IMR-90 (cell line): Measurements from ENCODE around the gene MTURN. TPM values are rescaled to one million over a fixed set of nuclear protein-coding genes. Genes with fewer than 3 reads are reported as not detected.
"Not testable (repeated sequence)": the region's sequence is repeated elsewhere in the genome, so short reads cannot be mapped to it uniquely, and the experiment has no call there.

Source experiments
- ATAC-seq: fragments of 200-7000 bp; cut with Tn5 transposase; 2 replicates; pipeline ENCODE4 v1.9.1; 2020; ENCODE audit warnings: low read depth, mild to moderate bottlenecking, moderate library complexity
- BruUV-seq: library from RNA; stranded (reverse); fragments of 400-500 nt; replicated peaks from 2 replicates; lab custom pipeline; 2021; lab: Mats Ljungman, UMichigan
- CTCF ChIA-PET: fragments of 300-600 bp; formaldehyde crosslinking; extraction: SDS; loops from one replicate; lab custom pipeline; 2021; ENCODE audit warnings: antibody characterized with exemption; lab: Yijun Ruan, JAX
- POLR2A ChIA-PET: fragments of 300-600 bp; sonication (Branson Sonifier 250); formaldehyde crosslinking; loops from one replicate; lab custom pipeline; 2022; ENCODE audit warnings: antibody characterized with exemption; ENCODE audit not compliant: unreplicated experiment; lab: Charles Lee
- DNase-seq: peaks from one replicate; pipeline ENCODE4 v3.0.0; 2013
- H2AFZ ChIP-seq: replicated peaks from 2 replicates; pipeline ENCODE3; 2013; ENCODE audit warnings: low read length, mild to moderate bottlenecking; ENCODE audit not compliant: poor library complexity
- H2AK5ac ChIP-seq: 2 replicates; pipeline ENCODE4 v1.6.1; 2013; ENCODE audit warnings: low read depth, low read length, inconsistent platforms
- H2AK9ac ChIP-seq: replicated peaks from 2 replicates; pipeline ENCODE3; 2013; ENCODE audit warnings: mild to moderate bottlenecking, low read depth, low read length, moderate library complexity; ENCODE audit not compliant: poor library complexity
- H2BK120ac ChIP-seq: 2 replicates; pipeline ENCODE4 v1.6.1; 2013; ENCODE audit warnings: low read depth, low read length, inconsistent platforms
- H2BK15ac ChIP-seq: 3 replicates; pipeline ENCODE4 v1.6.1; 2013; ENCODE audit warnings: low read depth, low read length, inconsistent platforms
- H2BK20ac ChIP-seq: 2 replicates; pipeline ENCODE4 v1.6.1; 2013; ENCODE audit warnings: low read depth, mild to moderate bottlenecking, inconsistent platforms, low read length, moderate library complexity
- H2BK5ac ChIP-seq: 2 replicates; pipeline ENCODE4 v1.6.1; 2013; ENCODE audit warnings: mild to moderate bottlenecking, low read depth, low read length, inconsistent platforms; ENCODE audit not compliant: poor library complexity, severe bottlenecking
- H3K14ac ChIP-seq: replicated peaks from 2 replicates; pipeline ENCODE4 v1.6.1; 2013; ENCODE audit warnings: low read depth, low read length, inconsistent platforms
- H3K18ac ChIP-seq: 2 replicates; pipeline ENCODE4 v1.6.1; 2013; ENCODE audit warnings: low read depth, low read length, control low read depth
- H3K23ac ChIP-seq: 2 replicates; pipeline ENCODE4 v1.6.1; 2013; ENCODE audit warnings: low read depth, low read length, inconsistent platforms
- H3K27ac ChIP-seq: 2 replicates; pipeline ENCODE4 v1.5.1; 2013; ENCODE audit warnings: mild to moderate bottlenecking, control low read depth, low read length; ENCODE audit not compliant: insufficient read depth
- H3K27me3 ChIP-seq: 2 replicates; pipeline ENCODE4 v1.6.1; 2013; ENCODE audit warnings: low read length; ENCODE audit not compliant: control insufficient read depth, insufficient read depth
- H3K36me3 ChIP-seq: 2 replicates; pipeline ENCODE4 v1.6.1; 2013; ENCODE audit warnings: low read length, mixed read lengths; ENCODE audit not compliant: control insufficient read depth, insufficient read depth
- H3K4ac ChIP-seq: 2 replicates; pipeline ENCODE4 v1.6.1; 2013; ENCODE audit warnings: low read depth, low read length, inconsistent platforms
- H3K4me1 ChIP-seq: 2 replicates; pipeline ENCODE4 v1.6.1; 2013; ENCODE audit warnings: low read length, mixed read lengths; ENCODE audit not compliant: control insufficient read depth, insufficient read depth
- H3K4me2 ChIP-seq: 2 replicates; pipeline ENCODE4 v1.6.1; 2013; ENCODE audit warnings: low read depth, mild to moderate bottlenecking, control low read depth, low read length, moderate library complexity
- H3K4me3 ChIP-seq: 2 replicates; pipeline ENCODE4 v1.5.1; 2013; ENCODE audit warnings: low read depth, mild to moderate bottlenecking, control low read depth, low read length, moderate library complexity; ENCODE audit not compliant: insufficient read depth
- H3K56ac ChIP-seq: 2 replicates; pipeline ENCODE4 v1.6.1; 2013; ENCODE audit warnings: low read length, inconsistent platforms; ENCODE audit not compliant: insufficient read depth; ENCODE audit errors: extremely low read depth
- H3K79me1 ChIP-seq, 2 experiments: 2 replicates each; pipeline ENCODE4 v1.6.1; 2013; ENCODE audit warnings: low read length in 2 of 2, inconsistent platforms in 1 of 2, low read depth in 1 of 2
- H3K9ac ChIP-seq: 2 replicates; pipeline ENCODE4 v1.6.1; 2013; ENCODE audit warnings: low read depth, low read length, control low read depth
- H3K9me1 ChIP-seq: 2 replicates; pipeline ENCODE4 v1.6.1; 2013; ENCODE audit warnings: low read length, inconsistent platforms; ENCODE audit not compliant: insufficient read depth
- H3K9me3 ChIP-seq: 2 replicates; pipeline ENCODE4 v1.6.1; 2013; ENCODE audit warnings: low read length; ENCODE audit not compliant: control insufficient read depth, insufficient read depth
- H4K20me1 ChIP-seq: 2 replicates; pipeline ENCODE4 v1.6.1; 2013; ENCODE audit warnings: low read length, inconsistent platforms; ENCODE audit not compliant: insufficient read depth
- H4K5ac ChIP-seq: 2 replicates; pipeline ENCODE4 v1.6.1; 2013; ENCODE audit warnings: mild to moderate bottlenecking, low read depth, low read length, control low read depth
- H4K8ac ChIP-seq, 2 experiments: 2 replicates each; pipeline ENCODE4 v1.6.1; 2013; ENCODE audit warnings: low read depth in 2 of 2, low read length in 2 of 2, control low read depth in 1 of 2, inconsistent platforms in 1 of 2
- H4K91ac ChIP-seq: 2 replicates; pipeline ENCODE4 v1.6.1; 2013; ENCODE audit warnings: low read depth, low read length, inconsistent platforms; ENCODE audit not compliant: insufficient read depth
- WGBS, 2 experiments: methylation state at CpG; one replicate each; pipeline versions ENCODE4 v1.1.5 to v1.1.7; 2013; ENCODE audit warnings: missing lambda C conversion rate in 2 of 2; ENCODE audit not compliant: insufficient read length in 1 of 2; ENCODE audit errors: extremely low coverage in 2 of 2; 5-methylcytosine and 5-hydroxymethylcytosine counted together
- dilution Hi-C: fragments of 300-500 bp; cut with HindIII; formaldehyde crosslinking; loops from one replicate; pipeline ENCODE4 v1.14.3; 2018; ENCODE audit warnings: low sequenced_read_pairs; ENCODE audit not compliant: unreplicated experiment
- in situ Hi-C: fragments of 300-500 bp; cut with MboI; formaldehyde crosslinking; loops from 3 replicates; pipeline ENCODE4 v1.14.3; 2019; ENCODE audit warnings: low sequenced_read_pairs, inconsistent platforms, mixed read lengths
- intact Hi-C: fragments of 100-400 bp; cut with micrococcal nuclease; formaldehyde crosslinking; loops from 2 replicates; pipeline ENCODE4 v1.10.0; 2022
- polyA plus RNA-seq, 3 experiments: library from polyadenylated mRNA; depleted of rRNA; stranded (reverse); fragments of >200 nt; gene quantifications; 2 replicates each; pipeline ENCODE4 v1.2.3, GENCODE V29; 2012; ENCODE audit warnings: low replicate concordance in 1 of 3
- total RNA-seq: library from RNA; depleted of rRNA; stranded (reverse); fragments of >200 nt; gene quantifications from 2 replicates; pipeline ENCODE4 v1.2.3, GENCODE V29; 2012

MTURN gene
- total and polyA plus RNA-seq, 2 of the 4 experiments (the other 2 are of a cell fraction) = 2.8 to 5.6 TPM

- H3K23ac ChIP-seq, CTCF ChIA-PET, H3K79me1 ChIP-seq, H3K4me1 ChIP-seq, H2AK9ac ChIP-seq, H3K27me3 ChIP-seq, H4K8ac ChIP-seq, ATAC-seq, H2AK5ac ChIP-seq, H3K9me3 ChIP-seq, H3K27ac ChIP-seq, H3K14ac ChIP-seq, H2BK120ac ChIP-seq, H3K4me2 ChIP-seq, H2BK5ac ChIP-seq, intact Hi-C loops, H3K18ac ChIP-seq, H3K4me3 ChIP-seq, H4K5ac ChIP-seq, H3K36me3 ChIP-seq, H3K56ac ChIP-seq, H3K4ac ChIP-seq, H3K9ac ChIP-seq, H2BK20ac ChIP-seq, POLR2A ChIA-PET, H3K9me1 ChIP-seq, dilution Hi-C loops, DNase-seq, H2AFZ ChIP-seq, H2BK15ac ChIP-seq, H4K20me1 ChIP-seq, BruUV-seq, H4K91ac ChIP-seq, in situ Hi-C loops: not testable (repeated sequence)
- WGBS, 2 experiments = no CpG with 5 or more reads among the region's 2 CpGs
Observed at GRCh38 chr7:30188381-30188780, 53.6 kb downstream of the MTURN start.
